ENCODE results near the gene TOR1AIP2. TPM values are rescaled to one million over a fixed set of nuclear protein-coding genes. Genes with fewer than 3 reads are reported as not detected.

Gene TOR1AIP2
- total and polyA plus RNA-seq, 2 of the 13 experiments (the other 11 are each of a cell fraction or from before 2014, with no cell fraction given), result 35.2 to 65.8 TPM

- no peak for TF ChIP-seq ZHX2 (IDR thresholded peaks at IDR 0.05; ENCODE audit: low read depth)
- TF ChIP-seq ZHX2 (CRISPR knock-in tag; IDR thresholded peaks at IDR 0.05; ENCODE audit: borderline replicate concordance), result no peak
- TF ChIP-seq TAF15 (IDR thresholded peaks at IDR 0.05; ENCODE audit: low read depth, low read length, poor library complexity, severe bottlenecking), result no peak
- no peak for TF ChIP-seq DPF2 (CRISPR knock-in tag; IDR thresholded peaks at IDR 0.05; ENCODE audit: borderline replicate concordance, low read depth)
- no peak for TF ChIP-seq PAF1 (CRISPR knock-in tag; IDR thresholded peaks at IDR 0.05)
- no peak for TF ChIP-seq NKX3-1 (CRISPR knock-in tag; IDR thresholded peaks at IDR 0.05)
- no peak for TF ChIP-seq RARG (CRISPR knock-in tag; IDR thresholded peaks at IDR 0.05; ENCODE audit: low read depth)
Observed at GRCh38 chr1:179800481-179800880, 77.1 kb downstream of the TOR1AIP2 start (continued).

GRCh38 chr1:179798864-179799516 is 78.6 kb downstream of the TOR1AIP2 start:
- no peak for ATAC-seq
- Histone ChIP-seq H3K27me3 (ENCODE audit: control insufficient read depth in 1 of 2, insufficient read depth in 2 of 2, low read length in 2 of 2) (peaks cover 2 to 4% of the 10 kb centered on the region in 2 experiments; a peak in 4 of 5 replicates), H3K27ac (ENCODE audit: extremely low read length, insufficient read depth, low read length) (no peak overlapping the region), H3K36me3 (replicated peaks in 1 of 2; ENCODE audit: control insufficient read depth in 1 of 2, insufficient read depth in 2 of 2, low read length in 2 of 2) (no peaks in the 10 kb centered on the region), H4K20me1 (ENCODE audit: insufficient read depth, low read length) (no peaks in the 10 kb centered on the region), H3K4me3 (replicated peaks in 1 of 3; ENCODE audit: insufficient read depth in 1 of 3, low read depth in 2 of 3, low read length in 3 of 3) (no peak overlapping the region), H3K4me2 (ENCODE audit: low read depth, low read length) (no peak overlapping the region), H3K9ac (ENCODE audit: insufficient read depth, low read depth, low read length) (no peak overlapping the region), H2AFZ (ENCODE audit: low read length) (no peak overlapping the region), H3K79me2 (ENCODE audit: insufficient read depth, low read length) (no peaks in the 10 kb centered on the region), H3K4me1 (ENCODE audit: insufficient read depth, low read length) (no peaks in the 10 kb centered on the region), H3K9me3 (ENCODE audit: low read length) (no peaks in the 10 kb centered on the region)
- intact Hi-C loops (cut with micrococcal nuclease; ENCODE audit: unreplicated experiment), result no loop called here
- no TSS peak for BruUV-seq (replicated peaks)
- ChIA-PET POLR2A (no interaction called here), CTCF (ENCODE audit: low intra/inter-chr PET ratio, low total read pairs) (no interaction called here)
- no peak for DNase-seq (ENCODE audit: low spot score)
- WGBS (ENCODE audit: low lambda C conversion rate), result 51% methylated on average over 6 of the region's 6 CpGs
- in situ Hi-C loops (cut with HindIII; ENCODE audit: extremely low pct_ligation_motif_present, low pct_unique_long_range_greater_than_20kb), result no loop called here
- FAIRE-seq, result no peak
- TF ChIP-seq ZNF121 (CRISPR knock-in tag; IDR thresholded peaks at IDR 0.05), result no peak
- no peak for TF ChIP-seq PRMT3 (CRISPR knock-in tag; IDR thresholded peaks at IDR 0.05; ENCODE audit: borderline replicate concordance, low read depth)
- no peak for TF ChIP-seq KDM6A (CRISPR knock-in tag; IDR thresholded peaks at IDR 0.05; ENCODE audit: low read depth)
- no peak for TF ChIP-seq NR2F1 (CRISPR knock-in tag; IDR thresholded peaks at IDR 0.05)
- no peak for TF ChIP-seq ZNF280D (CRISPR knock-in tag; IDR thresholded peaks at IDR 0.05)
- no peak for TF ChIP-seq HCFC1 (IDR thresholded peaks at IDR 0.05; ENCODE audit: low read depth, low read length)
- no peak for TF ChIP-seq PHF8 (CRISPR knock-in tag; IDR thresholded peaks at IDR 0.05)
- no peak for TF ChIP-seq ZNF775 (CRISPR knock-in tag; IDR thresholded peaks at IDR 0.05; ENCODE audit: borderline replicate concordance)

All from HepG2 (cell line).